HG03469 (cell line): ENCODE results near the gene INO80.
"Not testable (repeated sequence)": the region's sequence is repeated elsewhere in the genome, so short reads cannot be mapped to it uniquely, and the experiment has no call there.

Experiments used
- ATAC-seq: cut with Tn5 transposase; IDR thresholded peaks from one replicate; pipeline ENCODE4 v1.9.1; 2021; ENCODE audit warnings: mild to moderate bottlenecking, moderate library complexity, moderate number of reproducible peaks; ENCODE audit not compliant: unreplicated experiment

Gene INO80, protein sequence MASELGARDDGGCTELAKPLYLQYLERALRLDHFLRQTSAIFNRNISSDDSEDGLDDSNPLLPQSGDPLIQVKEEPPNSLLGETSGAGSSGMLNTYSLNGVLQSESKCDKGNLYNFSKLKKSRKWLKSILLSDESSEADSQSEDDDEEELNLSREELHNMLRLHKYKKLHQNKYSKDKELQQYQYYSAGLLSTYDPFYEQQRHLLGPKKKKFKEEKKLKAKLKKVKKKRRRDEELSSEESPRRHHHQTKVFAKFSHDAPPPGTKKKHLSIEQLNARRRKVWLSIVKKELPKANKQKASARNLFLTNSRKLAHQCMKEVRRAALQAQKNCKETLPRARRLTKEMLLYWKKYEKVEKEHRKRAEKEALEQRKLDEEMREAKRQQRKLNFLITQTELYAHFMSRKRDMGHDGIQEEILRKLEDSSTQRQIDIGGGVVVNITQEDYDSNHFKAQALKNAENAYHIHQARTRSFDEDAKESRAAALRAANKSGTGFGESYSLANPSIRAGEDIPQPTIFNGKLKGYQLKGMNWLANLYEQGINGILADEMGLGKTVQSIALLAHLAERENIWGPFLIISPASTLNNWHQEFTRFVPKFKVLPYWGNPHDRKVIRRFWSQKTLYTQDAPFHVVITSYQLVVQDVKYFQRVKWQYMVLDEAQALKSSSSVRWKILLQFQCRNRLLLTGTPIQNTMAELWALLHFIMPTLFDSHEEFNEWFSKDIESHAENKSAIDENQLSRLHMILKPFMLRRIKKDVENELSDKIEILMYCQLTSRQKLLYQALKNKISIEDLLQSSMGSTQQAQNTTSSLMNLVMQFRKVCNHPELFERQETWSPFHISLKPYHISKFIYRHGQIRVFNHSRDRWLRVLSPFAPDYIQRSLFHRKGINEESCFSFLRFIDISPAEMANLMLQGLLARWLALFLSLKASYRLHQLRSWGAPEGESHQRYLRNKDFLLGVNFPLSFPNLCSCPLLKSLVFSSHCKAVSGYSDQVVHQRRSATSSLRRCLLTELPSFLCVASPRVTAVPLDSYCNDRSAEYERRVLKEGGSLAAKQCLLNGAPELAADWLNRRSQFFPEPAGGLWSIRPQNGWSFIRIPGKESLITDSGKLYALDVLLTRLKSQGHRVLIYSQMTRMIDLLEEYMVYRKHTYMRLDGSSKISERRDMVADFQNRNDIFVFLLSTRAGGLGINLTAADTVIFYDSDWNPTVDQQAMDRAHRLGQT (N-terminal part only)

GRCh38 chr15:41116116-41116961 is at the start of gene INO80:
TSS of gene INO80 (minus strand) at chr15:41116280. CDS start at chr15:41096310, 19,970 bp downstream.
- ATAC-seq: peak; percentile 43

DNA sequence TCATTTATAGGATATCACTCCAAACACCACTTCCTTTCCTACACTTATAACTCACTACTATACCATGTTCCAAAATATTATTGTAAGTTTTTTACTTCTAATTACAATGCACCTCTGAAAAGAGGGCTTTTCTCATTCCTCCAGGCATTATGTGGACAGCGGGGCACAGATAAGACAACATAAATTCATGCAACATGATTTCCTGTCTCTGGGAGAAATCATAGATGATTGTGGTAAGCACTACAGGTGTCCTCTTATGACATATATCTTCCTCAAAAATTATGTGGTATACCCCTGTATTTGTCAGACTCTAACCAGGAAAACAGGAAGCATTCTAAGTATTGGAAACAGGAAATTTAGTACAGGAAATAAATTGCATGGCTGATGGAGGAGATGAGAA is 45.7 kb upstream of the INO80 start:
- ATAC-seq: no peak

DNA sequence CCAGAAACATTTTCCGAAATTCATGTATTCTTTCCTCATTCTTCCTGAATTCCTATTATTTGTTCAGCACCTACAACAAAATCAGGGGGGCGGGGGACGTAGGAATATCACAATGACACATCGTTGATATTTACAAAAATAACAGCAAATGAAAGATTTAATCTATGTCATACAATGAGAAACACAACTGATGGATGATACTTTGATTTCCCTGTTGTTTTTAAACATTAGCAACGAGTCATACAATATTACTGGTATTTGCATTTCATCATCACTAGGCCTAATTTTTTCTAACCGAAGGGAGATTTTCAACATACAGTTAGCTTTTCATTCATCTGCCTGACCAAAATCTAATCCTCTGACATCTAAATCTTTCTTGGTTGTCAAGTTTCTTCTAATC is 45.3 kb upstream of the INO80 start:
- no peak for ATAC-seq

GRCh38 chr15:41160639-41161315 is 44.7 kb upstream of the INO80 start:
- no peak for ATAC-seq

GRCh38 chr15:41154412-41154811 is 38.3 kb upstream of the INO80 start:
- ATAC-seq: no peak

DNA sequence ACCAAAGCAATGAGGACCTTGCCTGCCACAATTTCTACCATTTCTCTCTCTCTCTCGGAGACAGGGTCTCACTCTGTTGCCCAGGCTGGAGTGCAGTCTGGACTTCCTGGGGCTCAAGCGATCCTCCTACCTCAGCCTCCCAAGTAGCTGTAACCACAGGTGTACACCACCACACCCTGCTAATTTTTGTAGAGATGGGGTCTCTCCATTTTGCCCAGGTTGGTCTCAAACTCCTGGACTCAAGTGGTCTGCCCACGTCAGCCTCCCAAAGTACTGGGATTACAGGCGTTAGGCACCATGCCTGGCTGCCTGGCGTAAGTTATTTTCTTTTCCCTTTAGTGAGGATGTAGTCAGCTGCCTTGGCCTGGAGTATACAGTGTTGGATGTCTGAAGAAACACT is 37.7 kb upstream of the INO80 start:
- ATAC-seq: no peak

GRCh38 chr15:41151451-41152005 is 35.4 kb upstream of the INO80 start:
- ATAC-seq: no peak

- ATAC-seq: no peak
Measured at GRCh38 chr15:41150279-41150678, 34.2 kb upstream of the INO80 start.

GRCh38 chr15:41148065-41148464 is 32.0 kb upstream of the INO80 start:
- ATAC-seq: no peak

- no peak for ATAC-seq
Measured at GRCh38 chr15:41139619-41140018, 23.5 kb upstream of the INO80 start.

DNA sequence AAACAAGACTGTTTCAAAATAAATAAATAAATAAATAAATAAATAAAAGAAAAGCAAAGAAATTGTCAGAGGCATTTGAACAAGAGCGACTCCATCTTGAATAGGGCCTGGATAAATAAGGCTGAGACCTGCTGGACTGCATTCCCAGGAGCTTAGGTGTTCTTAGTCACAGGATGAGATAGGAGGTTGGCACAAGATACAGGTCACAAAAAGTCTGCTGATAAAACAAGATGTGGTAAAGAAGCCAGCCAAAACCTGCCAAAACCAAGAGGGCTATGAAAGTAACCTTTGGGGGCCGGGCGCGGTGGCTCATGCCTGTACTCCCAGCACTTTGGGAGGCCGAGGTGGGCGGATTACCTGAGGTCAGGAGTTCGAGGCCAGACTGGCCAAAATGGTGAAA is 23.0 kb upstream of the INO80 start:
- not testable (repeated sequence) for ATAC-seq

GRCh38 chr15:41135580-41135979 is 19.5 kb upstream of the INO80 start:
- not testable (repeated sequence) for ATAC-seq

GRCh38 chr15:41133454-41133853 is 17.4 kb upstream of the INO80 start:
- no peak for ATAC-seq

DNA sequence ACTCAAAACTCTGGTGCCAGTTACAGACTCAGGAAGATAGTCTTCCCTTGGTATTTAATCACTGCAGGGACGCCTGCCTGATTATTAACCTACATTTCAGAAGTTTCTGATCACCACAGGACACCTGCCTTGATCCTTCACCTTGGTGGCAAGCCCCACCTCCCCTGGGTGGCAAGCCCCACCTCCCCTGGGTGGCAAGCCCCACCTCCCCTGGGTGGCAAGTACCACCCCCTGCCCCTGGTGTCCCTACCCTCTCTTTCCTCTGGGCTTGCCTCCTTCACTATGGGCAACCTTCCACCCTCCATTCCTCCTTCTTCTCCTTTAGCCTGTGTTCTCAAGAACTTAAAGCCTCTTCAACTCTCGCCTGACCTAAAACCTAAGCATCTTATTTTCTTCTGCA is 16.0 kb upstream of the INO80 start:
- not testable (repeated sequence) for ATAC-seq

GRCh38 chr15:41128174-41128902 is 12.3 kb upstream of the INO80 start:
- no peak for ATAC-seq

- no peak for ATAC-seq
Measured at GRCh38 chr15:41125931-41126642, 10.0 kb upstream of the INO80 start.

GRCh38 chr15:41125063-41125669 is 9.1 kb upstream of the INO80 start:
- ATAC-seq: no peak

DNA sequence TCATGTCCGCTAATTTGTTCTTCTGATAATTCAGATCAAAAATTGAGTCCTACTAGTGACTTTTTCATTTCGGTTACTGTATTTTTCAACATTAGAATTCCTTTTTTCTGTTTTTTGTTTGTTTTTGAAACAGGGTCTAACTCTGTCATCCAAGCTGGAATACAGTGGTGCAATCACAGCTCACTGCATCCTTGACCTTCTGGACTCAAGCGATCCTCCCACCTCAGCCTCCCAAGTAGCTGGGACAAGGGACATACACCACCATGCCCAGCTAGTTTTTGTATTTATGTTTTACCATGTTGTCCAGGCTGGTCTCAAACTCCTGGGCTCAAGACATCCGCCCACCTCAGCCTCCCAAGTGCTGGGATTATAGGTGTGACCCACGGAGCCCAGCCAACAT is 8.0 kb upstream of the INO80 start:
- ATAC-seq: no peak
